ENCODE results near the gene NFKBIL1.
A peak's percentile ranks its signal among the peaks of the same experiment; 100 is the strongest.

NFKBIL1 gene, protein sequence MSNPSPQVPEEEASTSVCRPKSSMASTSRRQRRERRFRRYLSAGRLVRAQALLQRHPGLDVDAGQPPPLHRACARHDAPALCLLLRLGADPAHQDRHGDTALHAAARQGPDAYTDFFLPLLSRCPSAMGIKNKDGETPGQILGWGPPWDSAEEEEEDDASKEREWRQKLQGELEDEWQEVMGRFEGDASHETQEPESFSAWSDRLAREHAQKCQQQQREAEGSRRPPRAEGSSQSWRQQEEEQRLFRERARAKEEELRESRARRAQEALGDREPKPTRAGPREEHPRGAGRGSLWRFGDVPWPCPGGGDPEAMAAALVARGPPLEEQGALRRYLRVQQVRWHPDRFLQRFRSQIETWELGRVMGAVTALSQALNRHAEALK

GRCh38 chr6:31546958-31547726 is at the start of gene NFKBIL1:
NFKBIL1 (plus strand) TSS chr6:31547608; CDS start chr6:31547695, 87 bp downstream.
- TF ChIP-seq TAF1 (IDR thresholded peaks at IDR 0.05; ENCODE audit: low read depth) (peak; percentile 37), YY1 (IDR thresholded peaks at IDR 0.05; ENCODE audit: low read depth) (peak; percentile 76), CREB1 (IDR thresholded peaks at IDR 0.05; ENCODE audit: low read depth) (peak; percentile 89), TCF12 (IDR thresholded peaks at IDR 0.05; ENCODE audit: low read depth) (peak; percentile 51; the same call in 1 of the 2 replicates), MAX (IDR thresholded peaks at IDR 0.05) (peak; percentile 56), ZBTB7A (IDR thresholded peaks at IDR 0.05; ENCODE audit: low read depth) (peak; percentile 66; the same call in 1 of the 2 replicates), NFIC (IDR thresholded peaks at IDR 0.05) (peak; percentile 50), EGR1 (IDR thresholded peaks at IDR 0.05) (no peak), FOXM1 (IDR thresholded peaks at IDR 0.05; ENCODE audit: borderline replicate concordance, low read depth) (no peak), EP300 (IDR thresholded peaks at IDR 0.05; ENCODE audit: borderline replicate concordance) (no peak), TEAD4 (IDR thresholded peaks at IDR 0.05) (no peak), RAD21 (IDR thresholded peaks at IDR 0.05; ENCODE audit: low read depth) (no peak), CEBPB (IDR thresholded peaks at IDR 0.05) (0 out of 2 replicates have a peak, but pooled peaks have one; percentile 29)
- TF ChIP-seq, protein P1, sequence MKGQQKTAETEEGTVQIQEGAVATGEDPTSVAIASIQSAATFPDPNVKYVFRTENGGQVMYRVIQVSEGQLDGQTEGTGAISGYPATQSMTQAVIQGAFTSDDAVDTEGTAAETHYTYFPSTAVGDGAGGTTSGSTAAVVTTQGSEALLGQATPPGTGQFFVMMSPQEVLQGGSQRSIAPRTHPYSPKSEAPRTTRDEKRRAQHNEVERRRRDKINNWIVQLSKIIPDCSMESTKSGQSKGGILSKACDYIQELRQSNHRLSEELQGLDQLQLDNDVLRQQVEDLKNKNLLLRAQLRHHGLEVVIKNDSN (IDR thresholded peaks at IDR 0.05): no peak
- TF ChIP-seq, protein P2, sequence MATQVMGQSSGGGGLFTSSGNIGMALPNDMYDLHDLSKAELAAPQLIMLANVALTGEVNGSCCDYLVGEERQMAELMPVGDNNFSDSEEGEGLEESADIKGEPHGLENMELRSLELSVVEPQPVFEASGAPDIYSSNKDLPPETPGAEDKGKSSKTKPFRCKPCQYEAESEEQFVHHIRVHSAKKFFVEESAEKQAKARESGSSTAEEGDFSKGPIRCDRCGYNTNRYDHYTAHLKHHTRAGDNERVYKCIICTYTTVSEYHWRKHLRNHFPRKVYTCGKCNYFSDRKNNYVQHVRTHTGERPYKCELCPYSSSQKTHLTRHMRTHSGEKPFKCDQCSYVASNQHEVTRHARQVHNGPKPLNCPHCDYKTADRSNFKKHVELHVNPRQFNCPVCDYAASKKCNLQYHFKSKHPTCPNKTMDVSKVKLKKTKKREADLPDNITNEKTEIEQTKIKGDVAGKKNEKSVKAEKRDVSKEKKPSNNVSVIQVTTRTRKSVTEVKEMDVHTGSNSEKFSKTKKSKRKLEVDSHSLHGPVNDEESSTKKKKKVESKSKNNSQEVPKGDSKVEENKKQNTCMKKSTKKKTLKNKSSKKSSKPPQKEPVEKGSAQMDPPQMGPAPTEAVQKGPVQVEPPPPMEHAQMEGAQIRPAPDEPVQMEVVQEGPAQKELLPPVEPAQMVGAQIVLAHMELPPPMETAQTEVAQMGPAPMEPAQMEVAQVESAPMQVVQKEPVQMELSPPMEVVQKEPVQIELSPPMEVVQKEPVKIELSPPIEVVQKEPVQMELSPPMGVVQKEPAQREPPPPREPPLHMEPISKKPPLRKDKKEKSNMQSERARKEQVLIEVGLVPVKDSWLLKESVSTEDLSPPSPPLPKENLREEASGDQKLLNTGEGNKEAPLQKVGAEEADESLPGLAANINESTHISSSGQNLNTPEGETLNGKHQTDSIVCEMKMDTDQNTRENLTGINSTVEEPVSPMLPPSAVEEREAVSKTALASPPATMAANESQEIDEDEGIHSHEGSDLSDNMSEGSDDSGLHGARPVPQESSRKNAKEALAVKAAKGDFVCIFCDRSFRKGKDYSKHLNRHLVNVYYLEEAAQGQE (IDR thresholded peaks at IDR 0.05; ENCODE audit: low read depth): no peak

GRCh38 chr6:31498748-31499147 is 48.7 kb upstream of the NFKBIL1 start:
- no peak for TF ChIP-seq TEAD4 (IDR thresholded peaks at IDR 0.05)
- no peak for TF ChIP-seq EP300 (IDR thresholded peaks at IDR 0.05; ENCODE audit: borderline replicate concordance)
- TF ChIP-seq MAX (IDR thresholded peaks at IDR 0.05): no peak
- no peak for TF ChIP-seq TAF1 (IDR thresholded peaks at IDR 0.05; ENCODE audit: low read depth)
- TF ChIP-seq, protein P1 (IDR thresholded peaks at IDR 0.05): no peak
- TF ChIP-seq ZBTB7A (IDR thresholded peaks at IDR 0.05; ENCODE audit: low read depth): no peak
- no peak for TF ChIP-seq CEBPB (IDR thresholded peaks at IDR 0.05)
- TF ChIP-seq CREB1 (IDR thresholded peaks at IDR 0.05; ENCODE audit: low read depth): no peak
- TF ChIP-seq YY1 (IDR thresholded peaks at IDR 0.05; ENCODE audit: low read depth): no peak
- TF ChIP-seq EGR1 (IDR thresholded peaks at IDR 0.05): no peak
- no peak for TF ChIP-seq RAD21 (IDR thresholded peaks at IDR 0.05; ENCODE audit: low read depth)
- TF ChIP-seq, protein P2 (IDR thresholded peaks at IDR 0.05; ENCODE audit: low read depth): no peak
- TF ChIP-seq TCF12 (IDR thresholded peaks at IDR 0.05; ENCODE audit: low read depth): no peak
- TF ChIP-seq FOXM1 (IDR thresholded peaks at IDR 0.05; ENCODE audit: borderline replicate concordance, low read depth): no peak
- no peak for TF ChIP-seq NFIC (IDR thresholded peaks at IDR 0.05)

- TF ChIP-seq FOXM1 (IDR thresholded peaks at IDR 0.05; ENCODE audit: borderline replicate concordance, low read depth) (no peak), NFIC (IDR thresholded peaks at IDR 0.05) (no peak), TEAD4 (IDR thresholded peaks at IDR 0.05) (no peak), EP300 (IDR thresholded peaks at IDR 0.05; ENCODE audit: borderline replicate concordance) (no peak), MAX (IDR thresholded peaks at IDR 0.05) (no peak), YY1 (IDR thresholded peaks at IDR 0.05; ENCODE audit: low read depth) (no peak), TCF12 (IDR thresholded peaks at IDR 0.05; ENCODE audit: low read depth) (no peak), CREB1 (IDR thresholded peaks at IDR 0.05; ENCODE audit: low read depth) (no peak), TAF1 (IDR thresholded peaks at IDR 0.05; ENCODE audit: low read depth) (no peak), ZBTB7A (IDR thresholded peaks at IDR 0.05; ENCODE audit: low read depth) (no peak), EGR1 (IDR thresholded peaks at IDR 0.05) (no peak), CEBPB (IDR thresholded peaks at IDR 0.05) (no peak)
- TF ChIP-seq, protein P2 (IDR thresholded peaks at IDR 0.05; ENCODE audit: low read depth): no peak
- TF ChIP-seq, protein P1 (IDR thresholded peaks at IDR 0.05): no peak
These were observed 44.8 kb upstream of the NFKBIL1 start for GRCh38 chr6:31502586-31502985.
